ENCODE results near the gene RNF144A.

DNA sequence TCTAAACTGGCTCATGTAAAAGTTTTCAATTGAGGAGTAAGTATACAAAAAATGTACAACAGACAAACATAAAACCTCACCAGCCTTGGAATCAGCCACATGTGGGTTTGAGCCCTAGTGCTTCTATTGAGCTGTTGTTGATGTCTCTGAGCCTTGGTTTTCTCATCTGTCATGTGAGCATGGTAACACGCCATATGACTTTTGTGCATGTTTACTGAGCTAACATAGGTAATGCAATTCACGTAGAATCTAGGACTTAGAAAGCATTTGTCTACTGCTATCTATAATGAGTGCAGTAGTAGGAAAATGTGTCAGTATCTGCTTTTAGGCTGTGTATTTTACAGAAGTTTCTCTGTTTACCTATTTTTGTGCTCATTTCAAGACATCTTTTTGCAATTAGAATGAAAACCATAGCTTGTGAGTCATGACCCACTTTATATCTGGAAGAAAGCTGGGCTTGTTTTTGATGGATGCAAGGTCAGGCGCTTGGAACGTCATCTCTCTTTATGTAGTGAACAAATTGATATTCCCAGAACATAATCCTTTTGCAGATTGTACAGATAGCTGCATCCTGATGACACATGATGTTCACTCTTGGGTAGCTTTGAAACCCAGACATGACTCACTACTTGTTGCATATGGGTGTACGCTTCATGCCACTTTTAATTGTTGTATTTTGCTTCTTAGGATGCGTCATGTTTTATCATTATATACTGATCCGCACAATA lies 94.3 kb downstream of the RNF144A start:
- TF ChIP-seq CTCF (IDR thresholded peaks at IDR 0.05) (no peak), EP300 (IDR thresholded peaks at IDR 0.05) (no peak), POLR2A (IDR thresholded peaks at IDR 0.05) (no peak)

Measured in suprapubic skin (tissue), 3 donors.